Urothelium cell line (cell line): ENCODE data around the gene SIRPG.
"Not testable (repeated sequence)": the region's sequence is repeated elsewhere in the genome, so short reads cannot be mapped to it uniquely, and the experiment has no call there.

Source experiments
- DNase-seq: peaks from one replicate; pipeline ENCODE4 v3.0.0; 2011; ENCODE audit warnings: low spot score, mixed read lengths
- FAIRE-seq: peaks from 2 replicates; lab custom pipeline; 2011; peaks lifted over from hg19 to GRCh38; lab: Jason Lieb, UNC

Gene SIRPG

DNA sequence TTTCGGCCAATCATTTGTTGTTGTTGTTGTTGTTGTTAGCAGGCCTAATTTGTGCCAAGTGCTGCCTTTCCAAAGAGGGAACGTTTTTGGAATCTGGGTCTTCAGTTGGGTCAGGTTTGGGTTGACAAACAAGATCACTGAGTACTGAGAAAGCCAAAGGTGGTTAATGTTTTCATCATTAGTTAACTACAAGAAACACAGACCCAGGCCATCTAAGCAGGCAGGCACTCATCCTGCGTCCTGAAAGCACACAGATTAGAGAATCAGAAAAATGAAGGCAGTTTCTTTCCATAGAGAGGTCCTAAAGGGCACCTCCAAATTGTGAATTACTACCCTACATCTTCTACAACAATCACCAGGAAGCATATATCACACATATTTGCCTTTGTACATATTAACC is 15.1 kb upstream of the SIRPG start:
- FAIRE-seq: no peak

DNA sequence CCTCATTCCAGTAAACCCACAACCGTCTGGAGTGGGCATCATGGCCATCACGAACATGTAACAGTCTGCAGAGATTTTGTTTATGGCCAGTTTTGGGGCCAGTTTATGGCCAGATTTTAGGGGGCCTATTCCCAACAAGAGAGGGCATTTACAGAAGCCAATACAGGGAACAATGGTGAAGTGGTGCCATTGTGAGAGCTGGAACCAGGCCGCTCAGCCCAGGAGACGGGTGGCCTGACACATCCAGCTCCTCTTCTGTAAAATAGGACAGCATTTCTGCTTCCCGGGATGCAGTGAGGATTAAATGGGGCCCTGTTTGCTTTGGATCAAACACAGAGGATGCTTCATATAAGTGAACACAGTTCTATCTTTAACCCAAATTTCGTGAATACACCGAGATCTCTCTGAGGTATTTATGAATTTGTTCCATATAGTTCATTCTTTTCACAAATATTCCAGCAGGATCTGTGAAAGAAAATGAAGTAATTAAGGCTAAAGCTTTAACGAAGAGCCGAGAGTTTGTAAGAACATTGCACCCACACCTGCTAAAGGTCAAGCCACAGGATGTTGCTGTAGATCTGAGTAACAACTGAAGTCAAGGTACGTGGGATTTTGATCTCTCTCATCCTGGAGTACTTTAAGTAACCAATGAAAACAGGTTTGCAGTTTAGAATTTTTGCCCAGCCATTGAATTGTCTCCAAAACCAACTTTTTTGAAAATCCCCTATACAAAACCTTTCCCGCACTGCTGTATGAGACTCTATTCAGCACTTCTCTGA is 14.5 kb upstream of the SIRPG start:
- DNase-seq (no peak), FAIRE-seq (no peak)

More for the DNA sequence above, 15.1 kb upstream of the SIRPG start:
- DNase-seq: no peak

GRCh38 chr20:1669304-1669703 is 11.7 kb upstream of the SIRPG start:
- DNase-seq (no peak), FAIRE-seq (no peak)

DNA sequence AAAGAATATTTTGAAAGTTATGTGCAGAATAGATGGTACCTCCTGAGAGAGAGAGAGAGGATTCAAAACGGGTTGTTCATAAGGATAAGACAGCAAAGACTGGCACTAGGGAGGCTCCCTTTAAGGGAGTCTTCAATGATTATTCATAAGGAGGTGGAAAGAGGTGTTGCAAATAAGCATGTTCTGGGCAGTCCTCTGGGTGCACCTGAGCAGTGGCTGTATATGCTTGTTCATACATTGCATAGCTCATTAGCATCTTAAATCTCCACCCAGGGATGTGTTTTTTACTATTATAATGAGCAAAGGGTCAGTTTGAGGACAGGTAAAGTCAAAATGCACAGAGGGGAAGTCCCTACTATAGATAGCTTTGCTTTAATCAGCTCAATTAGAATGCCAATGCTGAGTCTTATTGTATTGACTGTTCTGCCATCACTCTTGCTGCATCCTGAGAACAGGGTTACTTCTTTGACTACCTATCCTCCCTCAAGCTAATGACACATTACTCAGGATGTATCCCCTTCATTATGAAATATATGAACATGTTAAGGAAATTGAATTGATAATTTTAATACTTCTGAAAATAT is 10.0 kb upstream of the SIRPG start:
- DNase-seq (no peak), FAIRE-seq (no peak)

DNA sequence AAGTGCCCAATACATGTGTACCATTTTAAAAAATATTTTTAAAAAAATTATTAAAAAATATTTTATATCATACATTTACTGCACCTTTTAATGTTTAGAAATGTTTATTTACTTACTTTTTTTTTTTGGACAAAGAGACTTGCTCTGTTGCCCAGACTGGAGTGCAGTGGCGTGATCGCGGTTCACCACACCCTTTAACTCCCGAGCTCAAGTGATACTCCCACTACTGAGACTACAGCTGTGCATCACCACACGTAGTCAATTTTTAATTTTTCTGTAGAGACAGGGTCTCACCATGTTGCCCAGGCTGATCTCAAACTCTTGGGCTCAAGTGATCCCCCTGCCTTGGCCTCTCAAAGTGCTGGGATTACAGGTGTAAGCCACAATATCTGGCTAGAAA is 9.2 kb upstream of the SIRPG start:
- DNase-seq (no peak), FAIRE-seq (no peak)

GRCh38 chr20:1665345-1665744 is 7.8 kb upstream of the SIRPG start:
- DNase-seq (no peak), FAIRE-seq (no peak)

- DNase-seq (no peak), FAIRE-seq (no peak)
These were observed 7.3 kb upstream of the SIRPG start for GRCh38 chr20:1664911-1665310.

GRCh38 chr20:1663917-1664316 is 6.3 kb upstream of the SIRPG start:
- no peak for DNase-seq
- FAIRE-seq: no peak

DNA sequence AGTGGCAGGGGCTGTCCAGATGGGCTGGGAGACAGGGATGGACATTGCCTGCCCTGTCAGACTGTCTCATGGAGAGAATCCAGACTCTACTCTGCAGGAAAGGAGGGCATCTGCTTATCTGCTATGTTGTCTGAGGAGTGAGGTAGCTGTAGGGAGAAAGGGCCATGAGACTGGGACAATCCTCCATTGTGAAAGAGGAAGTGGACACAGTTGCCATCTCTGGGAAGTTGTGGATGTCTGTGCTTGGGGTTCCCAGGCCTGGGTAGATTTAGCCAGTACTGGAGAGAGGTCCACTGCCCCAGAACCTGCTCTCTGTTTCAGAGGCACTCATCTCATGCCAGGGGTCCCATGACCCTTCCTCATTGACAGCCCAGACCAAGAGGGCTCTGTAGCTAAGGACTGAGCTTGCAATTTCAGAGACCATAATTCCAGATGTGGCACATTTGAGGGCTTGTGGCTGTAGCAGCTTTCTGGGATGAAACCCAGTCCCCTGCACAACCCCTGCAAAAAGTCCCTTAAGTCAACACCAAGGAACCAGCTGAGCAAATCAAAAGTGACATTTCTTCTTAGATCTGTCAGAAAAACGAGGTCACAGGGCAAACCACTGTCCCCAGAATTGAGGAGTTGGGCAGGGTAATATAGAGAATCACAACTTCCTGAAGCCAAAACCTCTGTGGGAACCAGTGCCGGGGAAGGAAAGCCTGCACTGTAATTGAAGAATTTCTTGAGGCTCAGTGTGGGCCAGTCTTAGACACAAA is 4.1 kb upstream of the SIRPG start:
- no peak for DNase-seq

GRCh38 chr20:1660246-1660645 is 2.7 kb upstream of the SIRPG start:
- DNase-seq (no peak), FAIRE-seq (no peak)

More for the DNA sequence above, 4.1 kb upstream of the SIRPG start:
- no peak for FAIRE-seq

DNA sequence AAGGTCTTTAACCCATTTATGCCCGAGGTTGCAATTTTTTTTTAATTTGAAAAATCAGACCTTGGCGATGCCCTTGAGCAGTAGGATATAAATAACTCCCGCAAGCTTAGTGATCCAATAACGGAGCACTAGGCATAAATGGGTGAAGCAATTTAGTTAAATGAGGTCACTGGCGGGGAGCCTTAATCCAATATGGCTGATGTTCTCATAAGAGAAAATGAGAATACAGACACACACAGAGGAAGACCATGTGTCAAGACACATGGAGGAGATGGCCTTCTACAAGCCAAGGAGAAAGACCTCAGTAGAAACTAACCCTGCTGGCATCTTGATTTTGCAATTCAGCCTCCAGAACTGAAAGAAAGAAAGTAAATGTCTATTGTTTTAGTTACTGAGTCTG is 735 bp downstream of the SIRPG start:
- no peak for DNase-seq
- FAIRE-seq: no peak

GRCh38 chr20:1654996-1655395 is 2.6 kb downstream of the SIRPG start:
- no peak for DNase-seq
- FAIRE-seq: no peak

DNA sequence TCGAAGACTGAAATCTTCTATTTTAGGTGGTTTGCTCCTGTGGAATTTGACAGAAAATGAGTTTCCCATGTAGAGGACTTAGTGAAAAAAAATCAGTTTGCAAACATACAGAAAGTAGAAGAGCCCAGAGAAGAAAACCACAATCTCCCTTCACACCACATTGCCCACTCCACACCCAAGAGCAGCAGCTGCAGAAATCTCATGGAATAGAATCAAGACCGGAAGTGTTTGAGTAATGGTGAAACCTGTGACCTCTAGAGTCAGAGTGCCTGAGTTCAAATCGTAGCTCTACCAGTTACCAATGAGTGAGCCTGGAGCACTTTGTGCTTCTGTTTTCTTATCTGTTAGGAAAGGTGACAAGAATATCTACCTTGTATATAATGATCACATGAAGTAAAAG is 4.6 kb downstream of the SIRPG start:
- DNase-seq (no peak), FAIRE-seq (no peak)

DNA sequence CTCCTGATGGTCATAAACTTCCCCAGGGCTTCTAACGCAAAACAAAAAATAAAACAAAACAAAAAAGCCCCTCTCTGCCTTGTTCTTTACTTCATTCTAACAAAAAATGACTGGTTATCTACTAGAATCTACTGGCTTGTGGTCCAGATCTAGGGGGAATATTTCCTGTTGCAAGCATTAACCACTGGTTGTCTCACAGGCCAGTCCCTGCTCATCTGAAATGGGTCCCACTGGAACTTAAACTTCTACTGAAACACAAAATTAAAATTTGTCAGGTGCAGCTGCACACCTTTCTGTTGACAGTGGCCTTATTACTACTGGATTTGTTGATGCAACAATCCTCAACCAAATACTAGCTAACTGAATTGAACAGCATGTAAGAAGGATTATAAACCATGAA is 5.5 kb downstream of the SIRPG start:
- DNase-seq: no peak
- FAIRE-seq: no peak

DNA sequence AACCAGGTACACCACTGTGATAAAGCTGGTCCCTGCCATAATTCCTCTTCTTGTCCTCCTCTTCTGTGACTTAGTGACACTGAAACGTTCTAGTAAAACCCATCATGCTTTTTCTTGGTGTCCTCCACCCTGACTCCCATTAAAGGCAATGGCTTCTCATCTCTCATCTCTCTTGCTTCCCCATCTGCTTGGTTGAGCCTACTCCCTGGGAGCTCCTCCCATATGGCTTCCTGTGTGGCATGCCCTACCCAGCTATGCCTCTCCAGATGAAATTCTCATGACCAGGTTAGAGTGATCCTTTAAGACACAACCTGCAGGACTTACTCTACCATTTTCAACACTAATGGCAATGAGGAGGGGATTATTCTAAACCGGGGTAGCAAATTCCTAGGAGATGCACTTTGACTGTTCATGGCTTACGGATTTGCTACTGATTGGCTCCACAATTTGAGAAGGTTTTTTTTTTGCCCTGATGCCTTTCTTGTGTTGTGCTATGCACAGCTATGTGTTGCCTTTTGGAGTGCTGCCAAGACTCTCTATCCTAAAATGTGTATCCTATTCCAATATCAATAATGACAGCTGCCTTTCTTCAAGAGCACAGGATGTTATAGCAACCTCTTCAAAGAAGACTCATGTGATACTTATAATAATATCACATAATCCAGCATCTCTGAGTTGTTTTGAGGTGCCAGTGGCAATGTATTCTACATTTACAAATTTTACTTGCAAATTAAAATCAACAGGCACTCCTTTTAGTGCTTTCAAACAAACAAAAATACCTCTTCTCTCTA is 6.1 kb downstream of the SIRPG start:
- FAIRE-seq: no peak
- DNase-seq: no peak

- DNase-seq: no peak
- FAIRE-seq: no peak
These were observed 9.5 kb downstream of the SIRPG start for GRCh38 chr20:1648101-1648500.

- FAIRE-seq (no peak), DNase-seq (no peak)
These were observed 10.6 kb downstream of the SIRPG start for GRCh38 chr20:1646975-1647431.

- FAIRE-seq (no peak), DNase-seq (no peak)
These were observed 13.2 kb downstream of the SIRPG start for GRCh38 chr20:1644101-1644962.

DNA sequence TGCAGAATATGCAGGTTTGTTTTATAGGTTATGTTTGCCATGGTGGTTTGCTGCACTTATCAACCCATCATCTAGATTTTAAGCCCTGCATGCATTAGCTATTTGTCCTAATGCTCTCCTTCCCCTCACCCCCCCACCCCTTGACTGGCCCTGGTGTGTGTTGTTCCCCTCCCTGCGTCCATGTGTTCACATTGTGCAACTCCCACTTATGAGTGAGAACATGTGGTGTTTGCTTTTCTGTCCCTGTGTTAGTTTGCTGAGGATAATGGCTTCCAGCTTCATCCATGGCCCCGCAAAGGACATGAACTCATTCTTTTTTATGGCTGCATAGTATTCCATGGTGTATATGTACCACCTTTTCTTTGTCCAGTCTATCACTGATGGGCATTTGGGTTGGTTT is 18.9 kb downstream of the SIRPG start:
- not testable (repeated sequence) for FAIRE-seq, DNase-seq

DNA sequence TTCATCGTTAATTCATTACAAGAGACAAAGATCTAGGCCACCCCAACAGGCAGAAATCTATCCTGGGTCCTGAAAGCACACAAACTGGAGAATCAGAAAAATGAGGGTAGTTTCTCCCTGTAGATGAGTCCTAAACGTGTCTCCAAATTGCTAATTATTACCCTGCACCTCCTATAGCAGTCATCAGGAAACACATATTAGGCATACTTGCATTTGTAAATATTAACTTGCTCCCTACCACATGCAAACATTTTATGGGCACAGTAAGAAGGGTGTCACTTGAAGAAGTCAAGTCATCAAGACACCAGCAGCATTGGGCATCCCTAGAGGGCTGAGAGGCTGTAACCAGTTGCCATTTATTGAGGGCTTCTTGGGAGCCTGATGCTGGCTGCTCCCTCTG is 19.8 kb downstream of the SIRPG start:
- FAIRE-seq (no peak), DNase-seq (no peak)
